Upper lobe of left lung (tissue), 4 donors: ENCODE data around the gene ESR2.

Source experiments
- CTCF ChIP-seq, 6 experiments: fragments of 450-650 bp in 4 of 6; fragments of 200-600 bp in 2 of 6; sonication (generic) in 2 of 6; IDR thresholded peaks; one replicate each; pipeline ENCODE4 v1.5.1; 2016 to 2019; ENCODE audit warnings: antibody characterized with exemption in 6 of 6
- EP300 ChIP-seq, 4 donors: sonication (generic); formaldehyde crosslinking; IDR thresholded peaks; one replicate each; pipeline ENCODE4 v1.5.1; 2017; ENCODE audit warnings: antibody characterized with exemption in 4 of 4, control low read depth in 2 of 4

- no peak for TF ChIP-seq EP300 (IDR thresholded peaks at IDR 0.05)
- TF ChIP-seq CTCF (IDR thresholded peaks at IDR 0.05): peak in 4 of 6 experiments; percentile 18 to 53 (median 39)
These were observed 233.5 kb downstream of the ESR2 start for GRCh38 chr14:64060648-64061096.
